Testis (tissue), 3 donors: ENCODE data around the gene LSM12. TPM values are rescaled to one million over a fixed set of nuclear protein-coding genes. Genes with fewer than 3 reads are reported as not detected.
A peak's percentile ranks its signal among the peaks of the same experiment; 100 is the strongest.

Experiments
- DNase-seq: peaks from one replicate; pipeline ENCODE4 v3.0.0-alpha.2; 2019
- H3K27ac ChIP-seq, 2 donors: fragments of 200-600 bp; sonication (generic); one replicate each; pipeline ENCODE4 v1.5.1; 2019
- H3K27me3 ChIP-seq: fragments of 200-600 bp; sonication (generic); one replicate; pipeline ENCODE4 v1.5.1; 2019
- H3K36me3 ChIP-seq: fragments of 200-600 bp; sonication (generic); one replicate; pipeline ENCODE4 v1.5.1; 2017; ENCODE audit warnings: low read depth; ENCODE audit errors: missing control alignments
- H3K4me1 ChIP-seq: fragments of 200-600 bp; sonication (generic); one replicate; pipeline ENCODE4 v1.5.1; 2019
- H3K4me3 ChIP-seq, 2 donors: fragments of 200-600 bp; sonication (generic); one replicate each; pipeline ENCODE4 v1.5.1; 2017 to 2019
- H3K9me3 ChIP-seq: fragments of 200-600 bp; sonication (generic); one replicate; pipeline ENCODE4 v1.5.1; 2017
- CTCF ChIP-seq, 3 experiments: fragments of 450-650 bp in 2 of 3; fragments of 200-600 bp in 1 of 3; sonication (generic) in 1 of 3; IDR thresholded peaks; one replicate each; pipeline ENCODE4 v1.5.1; 2016 to 2019; ENCODE audit warnings: antibody characterized with exemption in 3 of 3, mild to moderate bottlenecking in 2 of 3, moderate library complexity in 1 of 3
- POLR2A ChIP-seq: fragments of 450-650 bp; IDR thresholded peaks from one replicate; pipeline ENCODE4 v1.6.1; 2017; ENCODE audit warnings: antibody characterized with exemption, mild to moderate bottlenecking, moderate library complexity
- WGBS, 2 donors: methylation state at CpG; one replicate each; pipeline ENCODE4 v1.1.5; 2018; 5-methylcytosine and 5-hydroxymethylcytosine counted together
- intact Hi-C: fragments of 100-400 bp; cut with DNase I; formaldehyde crosslinking; loops from one replicate; pipeline ENCODE4 v1.15.1; 2023; ENCODE audit warnings: low total_unique reads
- polyA plus RNA-seq: library from polyadenylated mRNA; stranded (reverse); fragments of 350-450 nt; fragmentation: Illumina TruSeq; extraction: RNeasy Lipid Tissue Mini Kit (QIAGEN cat#74804); gene quantifications from one replicate; pipeline ENCODE4 v1.2.3, GENCODE V29; 2014; ENCODE audit warnings: low read depth, low replicate concordance; ENCODE audit not compliant: insufficient read depth
- total RNA-seq, 2 donors: library from RNA; depleted of rRNA; stranded (reverse); fragments of >200 nt; gene quantifications; one replicate each; pipeline ENCODE4 v1.2.3, GENCODE V29; 2016

LSM12 gene
- total and polyA plus RNA-seq, 3 donors from 2014 or later: 52.7 to 74.4 (median 57.6) TPM

DNA sequence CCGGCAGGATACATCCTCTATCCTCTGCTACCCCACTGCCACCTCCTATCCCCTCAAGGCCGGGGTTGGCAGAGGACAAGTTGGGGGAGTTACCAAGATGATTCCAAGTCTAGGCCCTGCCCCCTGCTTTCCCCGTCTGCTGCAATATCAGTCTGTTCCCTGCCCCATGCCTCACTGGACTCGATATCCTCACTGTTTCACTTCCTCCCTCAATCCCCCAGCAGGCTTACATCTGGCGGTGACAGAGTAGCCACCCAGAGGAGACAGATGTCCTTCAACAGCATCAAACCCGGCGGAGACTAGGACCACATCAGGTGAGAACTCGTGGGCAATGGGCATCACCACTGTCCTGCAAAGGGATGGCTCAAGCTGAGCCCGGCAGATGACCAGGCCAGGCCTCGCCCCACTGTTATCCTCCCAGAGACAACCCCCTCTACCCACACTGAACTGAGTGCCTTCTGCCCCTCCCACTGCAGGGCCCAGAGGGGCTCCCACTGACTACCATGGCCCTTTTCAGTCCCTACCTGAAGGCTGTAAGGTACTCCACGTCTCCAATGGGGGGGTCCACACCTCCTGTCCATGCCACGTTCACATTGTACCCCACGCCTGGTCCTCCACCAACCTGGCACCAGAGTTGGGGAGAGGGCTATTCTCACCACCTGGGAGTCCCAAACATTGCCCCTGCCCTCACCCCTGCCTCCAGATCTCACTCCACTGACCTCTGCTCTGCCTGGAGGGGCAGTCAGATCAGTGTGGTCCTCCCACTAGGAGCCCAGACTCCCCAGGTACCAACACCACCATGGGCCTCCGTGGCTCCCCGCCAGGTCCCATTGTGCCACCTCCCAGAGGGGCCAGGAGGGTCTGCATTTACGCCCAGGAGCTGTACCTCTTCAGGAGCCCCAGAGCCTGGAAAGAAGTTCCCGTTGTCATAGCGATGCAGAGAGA lies 13.7 kb upstream of the LSM12 start:
- Histone ChIP-seq H3K4me3 (no peak overlapping the region), H3K36me3 (no peaks in the 10 kb centered on the region), H3K9me3 (no peaks in the 10 kb centered on the region), H3K4me1 (peaks cover 4% of the 10 kb centered on the region), H3K27ac (no peak overlapping the region), H3K27me3 (no peaks in the 10 kb centered on the region)
- no peak for TF ChIP-seq POLR2A
- intact Hi-C loops: no loop called here
- WGBS, 2 donors: 66 to 75% methylated on average over 12 to 18 of the region's 18 CpGs
- DNase-seq: no peak

DNA sequence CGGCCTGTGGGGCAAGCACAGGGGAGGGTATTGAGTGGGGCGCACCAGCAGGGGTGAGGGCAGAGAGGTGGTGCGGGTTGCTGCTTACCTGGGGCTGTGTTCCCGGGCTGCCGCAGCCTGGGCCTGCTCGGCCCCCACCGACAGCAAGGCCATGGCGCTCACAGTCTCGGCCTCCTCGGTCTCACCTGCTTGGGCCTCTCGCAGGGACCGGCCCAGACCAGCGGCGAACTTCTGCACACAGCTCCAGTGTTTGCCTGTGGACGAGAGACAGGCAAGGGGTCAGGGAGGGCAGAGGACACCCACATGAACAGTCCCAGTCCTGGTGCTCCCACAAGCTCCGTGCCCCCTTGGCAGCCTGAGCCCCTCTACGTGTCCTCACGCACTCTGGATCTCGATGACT lies 11.9 kb upstream of the LSM12 start:
- 88 to 90% methylated on average over 15 to 19 of the region's 19 CpGs for WGBS, 2 donors
- no peaks in the 10 kb centered on the region for H3K36me3 ChIP-seq
- H3K9me3 ChIP-seq: no peaks in the 10 kb centered on the region
- H3K4me1 ChIP-seq: peaks cover 4% of the 10 kb centered on the region
- H3K27me3 ChIP-seq: no peaks in the 10 kb centered on the region
- no peak overlapping the region for H3K4me3 ChIP-seq
- DNase-seq: no peak
- no peak for TF ChIP-seq CTCF (IDR thresholded peaks at IDR 0.05)
- TF ChIP-seq POLR2A: no peak
- intact Hi-C loops: no loop called here
- H3K27ac ChIP-seq: no peak overlapping the region

GRCh38 chr17:44077595-44077909 lies 11.1 kb upstream of the LSM12 start:
- Histone ChIP-seq H3K36me3 (no peaks in the 10 kb centered on the region), H3K4me3 (no peak overlapping the region), H3K27ac (no peak overlapping the region), H3K4me1 (peaks cover 4% of the 10 kb centered on the region), H3K9me3 (no peaks in the 10 kb centered on the region), H3K27me3 (no peaks in the 10 kb centered on the region)
- no peak for DNase-seq
- 67 to 74% methylated on average over 4 of the region's 4 CpGs for WGBS, 2 donors
- TF ChIP-seq CTCF (IDR thresholded peaks at IDR 0.05): no peak
- TF ChIP-seq POLR2A: no peak
- intact Hi-C loops: no loop called here

GRCh38 chr17:44076716-44077594 lies 10.5 kb upstream of the LSM12 start:
- peaks cover 4% of the 10 kb centered on the region for H3K4me1 ChIP-seq
- H3K27ac ChIP-seq: peak overlapping the region in 1 of 2 donors; percentile 56
- H3K4me3 ChIP-seq: no peak overlapping the region
- H3K36me3 ChIP-seq: no peaks in the 10 kb centered on the region
- 60 to 63% methylated on average over 5 to 6 of the region's 6 CpGs for WGBS, 2 donors
- no peak for DNase-seq
- no peak for TF ChIP-seq CTCF (IDR thresholded peaks at IDR 0.05)
- no peak for TF ChIP-seq POLR2A
- H3K9me3 ChIP-seq: no peaks in the 10 kb centered on the region
- no peaks in the 10 kb centered on the region for H3K27me3 ChIP-seq
- intact Hi-C loops: no loop called here

- Histone ChIP-seq H3K9me3 (no peaks in the 10 kb centered on the region), H3K4me3 (no peak overlapping the region), H3K27me3 (no peaks in the 10 kb centered on the region), H3K36me3 (no peaks in the 10 kb centered on the region), H3K4me1 (peaks cover 12% of the 10 kb centered on the region), H3K27ac (peak overlapping the region in 1 of 2 donors; percentile 56)
- intact Hi-C loops: no loop called here
- 74 to 82% methylated on average over 7 to 10 of the region's 10 CpGs for WGBS, 2 donors
- no peak for DNase-seq
- TF ChIP-seq POLR2A (no peak), CTCF (IDR thresholded peaks at IDR 0.05) (no peak)
Observed at GRCh38 chr17:44075598-44076293, 9.3 kb upstream of the LSM12 start.
